Brain microvascular endothelial cell (primary cell): ENCODE results near the gene CASQ1.

Experiments
- DNase-seq: peaks from one replicate; pipeline ENCODE4 v3.0.0-alpha.2; 2020
- H3K27ac ChIP-seq: fragments of 250-450 bp; sonication (Bioruptor Pico); 2 replicates; pipeline ENCODE4 v1.5.1; 2020; ENCODE audit warnings: mild to moderate bottlenecking, moderate library complexity
- H3K27me3 ChIP-seq: fragments of 250-450 bp; sonication (Bioruptor Pico); replicated peaks from 2 replicates; pipeline ENCODE4 v1.5.1; 2020; ENCODE audit warnings: mild to moderate bottlenecking
- H3K36me3 ChIP-seq: fragments of 250-450 bp; sonication (Bioruptor Pico); replicated peaks from 2 replicates; pipeline ENCODE4 v1.5.1; 2020; ENCODE audit warnings: mild to moderate bottlenecking
- H3K4me3 ChIP-seq: 2 replicates; pipeline ENCODE4 v1.5.1; 2011; ENCODE audit warnings: low read depth, mild to moderate bottlenecking, control low read depth, low read length, moderate library complexity
- in situ Hi-C: cut with HindIII; loops from 2 replicates; pipeline ENCODE4 v1.10.0; 2017; ENCODE audit warnings: low sequenced_read_pairs, low pct_ligation_motif_present
- TF ChIP-seq, protein P1 (sequence below): IDR thresholded peaks from 2 replicates; pipeline ENCODE4 v1.5.1; 2011; ENCODE audit warnings: low read depth, mild to moderate bottlenecking, moderate library complexity, low read length, control low read depth, inconsistent platforms; ENCODE audit errors: missing control alignments

The CASQ1 gene

DNA sequence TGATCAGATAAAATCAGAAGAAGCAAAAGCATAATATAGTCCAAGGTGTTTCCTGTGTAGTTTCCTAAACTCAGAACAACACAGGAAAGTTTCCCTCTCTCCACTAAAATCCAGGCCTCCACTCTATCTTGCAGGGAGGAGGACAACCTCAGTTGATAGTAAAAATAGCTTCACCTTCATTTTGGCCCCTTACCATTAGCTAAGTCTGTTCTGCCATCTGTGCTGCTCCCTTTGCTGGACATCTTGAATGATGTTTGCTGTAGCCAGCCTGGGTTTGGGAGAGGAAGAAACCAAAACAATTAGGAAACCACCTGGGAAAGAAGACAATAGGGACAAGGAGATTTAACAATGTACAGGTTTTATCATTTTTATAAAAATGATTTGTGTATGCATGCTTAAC, 53.4 kb downstream of the CASQ1 start:
- no peak overlapping the region for H3K27ac ChIP-seq
- peaks cover 23% of the 10 kb centered on the region for H3K36me3 ChIP-seq
- H3K27me3 ChIP-seq, result no peaks in the 10 kb centered on the region
- DNase-seq, result no peak
- H3K4me3 ChIP-seq, result no peak overlapping the region
- TF ChIP-seq, protein P1, sequence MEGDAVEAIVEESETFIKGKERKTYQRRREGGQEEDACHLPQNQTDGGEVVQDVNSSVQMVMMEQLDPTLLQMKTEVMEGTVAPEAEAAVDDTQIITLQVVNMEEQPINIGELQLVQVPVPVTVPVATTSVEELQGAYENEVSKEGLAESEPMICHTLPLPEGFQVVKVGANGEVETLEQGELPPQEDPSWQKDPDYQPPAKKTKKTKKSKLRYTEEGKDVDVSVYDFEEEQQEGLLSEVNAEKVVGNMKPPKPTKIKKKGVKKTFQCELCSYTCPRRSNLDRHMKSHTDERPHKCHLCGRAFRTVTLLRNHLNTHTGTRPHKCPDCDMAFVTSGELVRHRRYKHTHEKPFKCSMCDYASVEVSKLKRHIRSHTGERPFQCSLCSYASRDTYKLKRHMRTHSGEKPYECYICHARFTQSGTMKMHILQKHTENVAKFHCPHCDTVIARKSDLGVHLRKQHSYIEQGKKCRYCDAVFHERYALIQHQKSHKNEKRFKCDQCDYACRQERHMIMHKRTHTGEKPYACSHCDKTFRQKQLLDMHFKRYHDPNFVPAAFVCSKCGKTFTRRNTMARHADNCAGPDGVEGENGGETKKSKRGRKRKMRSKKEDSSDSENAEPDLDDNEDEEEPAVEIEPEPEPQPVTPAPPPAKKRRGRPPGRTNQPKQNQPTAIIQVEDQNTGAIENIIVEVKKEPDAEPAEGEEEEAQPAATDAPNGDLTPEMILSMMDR, result no peak
- in situ Hi-C loops, result no loop called here

DNA sequence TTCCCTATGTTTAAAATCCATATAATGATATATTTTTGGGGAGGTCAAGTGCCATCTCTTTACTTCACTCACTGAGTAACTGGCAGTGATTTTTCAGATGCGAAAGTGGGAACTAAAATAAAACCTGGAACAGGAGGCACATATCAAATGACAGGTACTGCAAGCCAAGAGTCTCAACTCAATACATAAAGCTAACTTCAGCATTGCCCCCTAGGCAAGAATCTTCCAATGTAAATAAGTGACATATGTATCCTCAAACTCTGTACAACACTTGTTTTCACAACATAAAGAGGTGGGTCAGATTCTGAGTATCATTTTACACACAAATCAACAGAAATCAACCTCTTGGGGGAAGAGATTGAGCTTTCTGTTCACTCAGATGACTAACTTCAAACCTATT, 53.8 kb downstream of the CASQ1 start:
- in situ Hi-C loops, result no loop called here
- H3K4me3 ChIP-seq, result no peak overlapping the region
- peaks cover 22% of the 10 kb centered on the region for H3K36me3 ChIP-seq
- TF ChIP-seq, protein P1, result no peak
- no peak overlapping the region for H3K27ac ChIP-seq
- DNase-seq, result no peak
- no peaks in the 10 kb centered on the region for H3K27me3 ChIP-seq

DNA sequence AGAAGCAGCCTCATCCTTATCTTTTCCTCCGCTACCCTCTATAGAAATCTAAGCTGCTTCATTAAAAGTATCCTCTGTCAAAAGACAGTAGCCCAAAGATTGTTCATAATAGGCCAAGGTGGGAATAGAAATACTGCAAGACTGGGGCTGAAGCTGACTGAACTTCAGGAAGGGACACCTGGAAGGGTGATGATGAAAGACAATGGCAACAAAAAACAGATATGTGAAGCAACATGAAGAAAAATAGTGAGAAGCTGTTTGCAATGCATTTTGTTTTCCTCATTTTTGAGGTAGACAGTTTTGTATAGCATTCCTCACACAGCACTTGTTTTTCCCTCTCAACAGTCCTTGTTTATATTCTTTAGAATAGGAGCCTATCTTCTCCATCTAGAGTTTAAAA, 55.1 kb downstream of the CASQ1 start:
- no peak for DNase-seq
- Histone ChIP-seq H3K36me3 (peaks cover 10% of the 10 kb centered on the region), H3K4me3 (no peak overlapping the region), H3K27ac (no peak overlapping the region), H3K27me3 (no peaks in the 10 kb centered on the region)
- in situ Hi-C loops, result no loop called here
- TF ChIP-seq, protein P1, result no peak

DNA sequence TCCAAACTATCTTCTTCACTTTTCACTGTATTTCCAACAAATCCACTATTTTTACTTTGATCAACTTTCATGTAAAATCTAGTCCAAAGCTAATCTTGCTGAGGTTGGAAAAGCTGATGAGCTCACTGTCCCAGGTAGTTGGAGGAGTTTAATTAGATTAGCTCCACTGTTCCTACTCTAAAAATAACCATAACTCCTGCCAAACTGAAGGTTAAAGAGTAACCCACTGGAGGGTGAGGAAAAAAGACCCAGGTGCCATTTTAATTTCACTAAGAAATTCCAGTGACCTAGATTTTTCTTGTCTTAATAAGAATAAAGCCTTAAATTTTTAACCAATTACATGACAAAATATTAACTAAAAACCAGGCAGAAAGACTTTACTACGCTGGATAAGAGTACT, 56.7 kb downstream of the CASQ1 start:
- TF ChIP-seq, protein P1, result no peak
- H3K27me3 ChIP-seq, result no peaks in the 10 kb centered on the region
- no peak overlapping the region for H3K4me3 ChIP-seq
- no peak overlapping the region for H3K27ac ChIP-seq
- DNase-seq, result no peak
- in situ Hi-C loops, result no loop called here
- peaks cover 6% of the 10 kb centered on the region for H3K36me3 ChIP-seq

DNA sequence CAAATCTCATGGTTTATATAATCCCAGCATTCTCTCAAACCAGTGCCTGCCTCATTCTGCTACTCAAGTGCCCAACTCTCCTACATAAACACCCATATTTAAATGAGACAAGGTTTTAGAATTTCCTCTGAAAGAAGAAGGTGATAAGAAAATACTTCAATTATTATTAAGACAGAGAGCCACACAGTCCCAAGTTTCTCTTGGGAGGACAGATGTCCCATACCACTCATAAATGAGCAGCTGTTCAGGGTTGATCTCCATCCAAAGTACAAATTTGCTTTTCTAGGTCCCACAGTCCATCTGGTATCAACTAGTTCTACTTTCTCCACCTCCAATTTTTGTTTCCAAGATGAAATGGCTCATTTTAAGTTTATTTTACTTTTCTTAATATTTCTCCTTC, 60.6 kb downstream of the CASQ1 start:
- in situ Hi-C loops, result no loop called here
- Histone ChIP-seq H3K27me3 (no peaks in the 10 kb centered on the region), H3K27ac (no peak overlapping the region), H3K36me3 (no peaks in the 10 kb centered on the region), H3K4me3 (no peak overlapping the region)
- no peak for DNase-seq
- TF ChIP-seq, protein P1, result no peak
